ENCODE results near the gene NRXN3. TPM values are rescaled to one million over a fixed set of nuclear protein-coding genes. Genes with fewer than 3 reads are reported as not detected.

NRXN3 gene
- total and polyA plus RNA-seq, 8 donors: 1.3 to 7.6 (median 1.5) TPM

DNA sequence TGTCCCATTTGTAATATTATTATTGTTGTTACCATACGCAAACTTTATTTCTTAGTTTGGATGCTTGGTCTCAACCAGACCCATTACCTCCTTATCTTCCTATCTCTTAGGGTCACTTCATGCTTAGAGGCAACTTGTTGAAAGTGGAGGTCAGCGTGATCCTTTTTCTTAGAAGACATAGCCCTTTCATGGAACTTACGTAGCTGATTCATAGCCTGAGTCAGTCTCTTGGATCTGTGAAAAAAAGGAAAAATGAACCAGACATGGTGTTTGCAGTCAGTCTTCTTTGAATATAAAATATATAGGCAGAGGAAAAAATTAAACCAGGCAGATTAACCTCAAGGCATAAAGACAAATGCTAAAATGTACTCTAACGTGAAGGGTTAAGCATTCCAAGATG lies 1427.4 kb downstream of the NRXN3 start:
- Histone ChIP-seq H3K4me3 (no peak overlapping the region), H3K9me3 (no peaks in the 10 kb centered on the region), H3K4me1 (no peaks in the 10 kb centered on the region), H3K27me3 (no peaks in the 10 kb centered on the region), H3K36me3 (no peaks in the 10 kb centered on the region), H3K27ac (no peak overlapping the region)
- DNase-seq (no peak), ATAC-seq (no peak)
- intact Hi-C loops (cut with DNase I): no loop called here
- TF ChIP-seq, protein P1, sequence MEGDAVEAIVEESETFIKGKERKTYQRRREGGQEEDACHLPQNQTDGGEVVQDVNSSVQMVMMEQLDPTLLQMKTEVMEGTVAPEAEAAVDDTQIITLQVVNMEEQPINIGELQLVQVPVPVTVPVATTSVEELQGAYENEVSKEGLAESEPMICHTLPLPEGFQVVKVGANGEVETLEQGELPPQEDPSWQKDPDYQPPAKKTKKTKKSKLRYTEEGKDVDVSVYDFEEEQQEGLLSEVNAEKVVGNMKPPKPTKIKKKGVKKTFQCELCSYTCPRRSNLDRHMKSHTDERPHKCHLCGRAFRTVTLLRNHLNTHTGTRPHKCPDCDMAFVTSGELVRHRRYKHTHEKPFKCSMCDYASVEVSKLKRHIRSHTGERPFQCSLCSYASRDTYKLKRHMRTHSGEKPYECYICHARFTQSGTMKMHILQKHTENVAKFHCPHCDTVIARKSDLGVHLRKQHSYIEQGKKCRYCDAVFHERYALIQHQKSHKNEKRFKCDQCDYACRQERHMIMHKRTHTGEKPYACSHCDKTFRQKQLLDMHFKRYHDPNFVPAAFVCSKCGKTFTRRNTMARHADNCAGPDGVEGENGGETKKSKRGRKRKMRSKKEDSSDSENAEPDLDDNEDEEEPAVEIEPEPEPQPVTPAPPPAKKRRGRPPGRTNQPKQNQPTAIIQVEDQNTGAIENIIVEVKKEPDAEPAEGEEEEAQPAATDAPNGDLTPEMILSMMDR (IDR thresholded peaks at IDR 0.05): no peak

DNA sequence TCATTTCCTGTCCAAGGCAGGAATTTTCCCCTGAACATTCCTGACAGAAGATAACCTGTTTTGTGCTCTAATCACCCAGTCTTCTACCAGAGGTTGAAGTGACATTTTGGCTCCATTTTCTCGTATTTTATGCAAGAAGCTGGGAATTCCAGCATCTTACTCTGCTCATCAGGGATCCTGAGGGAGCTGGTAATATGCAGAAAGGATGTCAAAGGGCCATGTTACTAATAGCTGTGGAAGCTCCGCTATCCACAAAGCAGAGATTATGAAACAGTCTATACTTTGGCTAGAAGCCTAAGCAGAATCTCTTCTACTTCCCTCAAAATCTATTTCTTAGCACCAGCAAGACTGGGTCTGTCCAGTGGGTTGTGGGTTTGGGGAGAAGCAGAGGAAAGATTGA lies 1428.2 kb downstream of the NRXN3 start:
- TF ChIP-seq, protein P1 (IDR thresholded peaks at IDR 0.05): no peak
- ATAC-seq (no peak), DNase-seq (no peak)
- Histone ChIP-seq H3K4me1 (no peaks in the 10 kb centered on the region), H3K27me3 (no peaks in the 10 kb centered on the region), H3K36me3 (no peaks in the 10 kb centered on the region), H3K4me3 (no peak overlapping the region), H3K9me3 (no peaks in the 10 kb centered on the region), H3K27ac (no peak overlapping the region)
- intact Hi-C loops (cut with DNase I): no loop called here

DNA sequence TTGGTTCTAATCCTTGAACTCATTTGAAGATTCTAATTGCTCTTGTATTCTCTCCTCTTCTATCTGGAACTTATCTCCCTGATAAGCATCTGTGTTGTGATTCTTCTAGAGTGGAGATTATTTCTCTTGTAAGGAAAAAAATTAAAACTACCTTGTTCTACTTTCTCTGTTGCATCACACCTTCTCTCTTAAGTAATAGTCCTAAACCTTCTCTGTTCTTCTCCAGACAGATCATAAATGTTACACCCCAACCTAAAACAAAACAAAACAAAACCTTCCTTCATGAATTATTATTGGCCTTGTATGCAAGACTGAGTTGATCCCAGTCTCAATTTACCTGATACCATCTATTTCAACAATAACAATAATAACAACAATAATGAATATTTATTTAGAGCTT lies 1429.1 kb downstream of the NRXN3 start:
- no peak for DNase-seq
- H3K4me3 ChIP-seq: no peak overlapping the region
- intact Hi-C loops (cut with DNase I): no loop called here

DNA sequence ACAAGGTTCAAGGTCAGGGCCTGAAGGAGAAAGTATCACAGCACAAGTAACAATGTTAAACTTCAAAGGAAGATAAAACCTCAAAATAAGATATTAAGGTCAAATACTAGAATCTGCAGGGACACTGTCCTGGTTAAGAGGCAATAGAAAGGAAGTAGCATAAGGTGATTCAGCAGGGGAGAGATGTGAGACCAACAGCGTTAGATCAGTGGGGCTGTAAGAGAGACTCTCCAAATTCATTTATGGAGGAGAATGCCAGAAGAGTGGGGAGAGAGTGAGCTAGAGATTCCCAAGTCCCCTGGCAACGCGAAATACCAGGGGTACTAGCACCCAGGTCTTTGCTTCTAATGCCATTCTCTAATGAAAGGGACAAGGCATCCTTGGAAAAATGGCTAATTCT lies 1430.2 kb downstream of the NRXN3 start:
- Histone ChIP-seq H3K9me3 (no peaks in the 10 kb centered on the region), H3K4me1 (no peaks in the 10 kb centered on the region), H3K27ac (no peak overlapping the region), H3K36me3 (no peaks in the 10 kb centered on the region), H3K4me3 (no peak overlapping the region), H3K27me3 (no peaks in the 10 kb centered on the region)
- intact Hi-C loops (cut with DNase I): no loop called here
- TF ChIP-seq, protein P1 (IDR thresholded peaks at IDR 0.05): no peak
- DNase-seq (no peak), ATAC-seq (no peak)

More for the DNA sequence above, 1429.1 kb downstream of the NRXN3 start:
- Histone ChIP-seq H3K4me1 (no peaks in the 10 kb centered on the region), H3K27ac (no peak overlapping the region), H3K36me3 (no peaks in the 10 kb centered on the region), H3K9me3 (no peaks in the 10 kb centered on the region), H3K27me3 (no peaks in the 10 kb centered on the region)
- no peak for ATAC-seq
- TF ChIP-seq, protein P1 (IDR thresholded peaks at IDR 0.05): no peak

DNA sequence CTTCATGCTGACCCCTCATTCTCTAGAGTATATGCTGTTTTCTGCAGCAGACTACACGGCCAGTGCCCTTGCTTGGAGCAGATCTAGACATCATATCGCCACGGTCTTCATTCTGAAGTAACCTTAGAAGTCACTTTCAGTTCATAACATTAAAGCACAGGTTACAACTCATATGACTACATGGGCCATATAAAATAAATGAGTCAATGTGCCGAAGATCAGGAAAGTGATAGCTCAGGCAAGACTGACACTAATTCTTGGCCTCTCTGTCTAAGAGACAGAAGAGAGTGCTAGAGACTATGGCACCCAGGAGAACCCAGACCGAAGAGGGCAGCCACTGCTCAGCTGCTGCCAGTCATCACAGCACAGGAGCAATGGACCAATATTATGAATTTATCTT lies 1431.4 kb downstream of the NRXN3 start:
- Histone ChIP-seq H3K4me1 (no peaks in the 10 kb centered on the region), H3K4me3 (no peak overlapping the region), H3K36me3 (no peaks in the 10 kb centered on the region), H3K27ac (no peak overlapping the region), H3K27me3 (no peaks in the 10 kb centered on the region), H3K9me3 (no peaks in the 10 kb centered on the region)
- TF ChIP-seq, protein P1 (IDR thresholded peaks at IDR 0.05): no peak
- ATAC-seq (no peak), DNase-seq (no peak)
- intact Hi-C loops (cut with DNase I): no loop called here

Measured in left lung (tissue), 10 donors.